Uterus (tissue), 2 donors: Measurements from ENCODE around the gene SPATA2.

Experiments used
- POLR2A ChIP-seq, 2 donors: fragments of 450-650 bp; IDR thresholded peaks; one replicate each; pipeline ENCODE4 v1.6.1; 2016; ENCODE audit warnings: antibody characterized with exemption in 2 of 2, mild to moderate bottlenecking in 1 of 2, moderate library complexity in 1 of 2
- TF ChIP-seq, protein P1 (sequence below), 4 experiments: fragments of 200-600 bp in 2 of 4; fragments of 450-650 bp in 2 of 4; sonication (generic) in 2 of 4; IDR thresholded peaks; one replicate each; pipeline ENCODE4 v1.5.1; 2016 to 2019; ENCODE audit warnings: antibody characterized with exemption in 4 of 4, mild to moderate bottlenecking in 2 of 4, moderate library complexity in 1 of 4

DNA sequence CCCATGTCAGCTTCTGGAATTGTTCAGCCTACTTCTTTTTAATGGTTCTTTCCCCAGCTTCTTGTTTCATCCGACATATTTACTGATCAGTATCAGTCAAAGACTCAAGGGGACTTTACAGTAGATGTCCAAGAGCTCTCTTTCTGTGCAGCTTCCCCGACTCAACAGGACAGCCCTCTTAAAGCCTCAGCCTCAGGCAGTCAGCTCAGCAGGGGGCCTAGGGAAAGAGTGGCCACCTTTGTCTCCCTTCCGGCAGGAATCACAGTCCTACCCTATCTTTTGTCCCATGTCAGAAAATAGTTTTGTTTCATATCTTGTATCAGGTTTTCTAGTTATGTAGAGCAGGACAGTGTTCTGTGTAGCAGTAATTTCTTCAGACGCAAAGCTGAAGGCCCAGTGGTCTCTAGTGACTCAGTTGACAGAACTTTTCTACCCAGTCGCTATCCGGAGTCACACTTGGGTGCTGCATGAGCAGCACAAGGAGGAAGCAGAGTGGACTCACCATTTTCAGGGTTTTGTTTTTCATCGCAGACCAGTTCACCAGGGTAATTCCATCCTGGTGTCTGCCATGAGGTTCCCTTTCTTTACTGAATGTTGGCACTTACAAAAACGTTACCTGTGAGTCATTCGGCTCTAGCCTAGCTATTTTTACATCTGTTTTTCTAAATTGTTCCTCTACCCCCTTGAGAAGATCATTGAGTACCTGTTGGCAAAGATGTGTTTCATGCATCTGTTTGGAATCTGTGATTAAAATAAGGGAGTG lies 47.7 kb downstream of the SPATA2 start:
- TF ChIP-seq, protein P1, sequence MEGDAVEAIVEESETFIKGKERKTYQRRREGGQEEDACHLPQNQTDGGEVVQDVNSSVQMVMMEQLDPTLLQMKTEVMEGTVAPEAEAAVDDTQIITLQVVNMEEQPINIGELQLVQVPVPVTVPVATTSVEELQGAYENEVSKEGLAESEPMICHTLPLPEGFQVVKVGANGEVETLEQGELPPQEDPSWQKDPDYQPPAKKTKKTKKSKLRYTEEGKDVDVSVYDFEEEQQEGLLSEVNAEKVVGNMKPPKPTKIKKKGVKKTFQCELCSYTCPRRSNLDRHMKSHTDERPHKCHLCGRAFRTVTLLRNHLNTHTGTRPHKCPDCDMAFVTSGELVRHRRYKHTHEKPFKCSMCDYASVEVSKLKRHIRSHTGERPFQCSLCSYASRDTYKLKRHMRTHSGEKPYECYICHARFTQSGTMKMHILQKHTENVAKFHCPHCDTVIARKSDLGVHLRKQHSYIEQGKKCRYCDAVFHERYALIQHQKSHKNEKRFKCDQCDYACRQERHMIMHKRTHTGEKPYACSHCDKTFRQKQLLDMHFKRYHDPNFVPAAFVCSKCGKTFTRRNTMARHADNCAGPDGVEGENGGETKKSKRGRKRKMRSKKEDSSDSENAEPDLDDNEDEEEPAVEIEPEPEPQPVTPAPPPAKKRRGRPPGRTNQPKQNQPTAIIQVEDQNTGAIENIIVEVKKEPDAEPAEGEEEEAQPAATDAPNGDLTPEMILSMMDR (IDR thresholded peaks at IDR 0.05) = no peak
- no peak for TF ChIP-seq POLR2A (IDR thresholded peaks at IDR 0.05)
